Fibroblast of skin of left quadriceps (primary cell): Measurements from ENCODE around the gene GOLT1A.

Experiments used
- DNase-seq, 2 experiments: peaks; one replicate each; pipeline ENCODE4 v3.0.0-alpha.2; 2013; ENCODE audit warnings: low read depth in 2 of 2

GOLT1A gene

GRCh38 chr1:204213668-204214662 is at the start of gene GOLT1A:
Gene GOLT1A (minus strand): TSS chr1:204213988. CDS start chr1:204213906, 82 bp downstream.
- DNase-seq, result peak; percentile 54 to 65

- DNase-seq, result no peak
Measured at GRCh38 chr1:204263254-204263910, 49.6 kb upstream of the GOLT1A start.

GRCh38 chr1:204262506-204263253 is 48.9 kb upstream of the GOLT1A start:
- DNase-seq, result no peak

- no peak for DNase-seq
Measured at GRCh38 chr1:204261746-204262505, 48.1 kb upstream of the GOLT1A start.

- no peak for DNase-seq
Measured at GRCh38 chr1:204261266-204261665, 47.5 kb upstream of the GOLT1A start.

GRCh38 chr1:204260601-204261197 is 46.9 kb upstream of the GOLT1A start:
- DNase-seq, result no peak

- no peak for DNase-seq
Measured at GRCh38 chr1:204259782-204260181, 46.0 kb upstream of the GOLT1A start.

- DNase-seq, result no peak
Measured at GRCh38 chr1:204259196-204259595, 45.4 kb upstream of the GOLT1A start.

- peak in 1 of 2 experiments; percentile 20 for DNase-seq
Measured at GRCh38 chr1:204258213-204259115, 44.7 kb upstream of the GOLT1A start.

- DNase-seq, result no peak
Measured at GRCh38 chr1:204257446-204257845, 43.7 kb upstream of the GOLT1A start.

GRCh38 chr1:204256531-204256930 is 42.7 kb upstream of the GOLT1A start:
- no peak for DNase-seq

- no peak for DNase-seq
Measured at GRCh38 chr1:204255966-204256365, 42.2 kb upstream of the GOLT1A start.

- no peak for DNase-seq
Measured at GRCh38 chr1:204255225-204255624, 41.4 kb upstream of the GOLT1A start.

GRCh38 chr1:204254031-204254661 is 40.4 kb upstream of the GOLT1A start:
- no peak for DNase-seq

GRCh38 chr1:204251926-204252689 is 38.3 kb upstream of the GOLT1A start:
- no peak for DNase-seq

- DNase-seq, result no peak
Measured at GRCh38 chr1:204251286-204251685, 37.5 kb upstream of the GOLT1A start.

- DNase-seq, result no peak
Measured at GRCh38 chr1:204250428-204251030, 36.7 kb upstream of the GOLT1A start.

- DNase-seq, result no peak
Measured at GRCh38 chr1:204249736-204250427, 36.1 kb upstream of the GOLT1A start.
